EL (cell line): Measurements from ENCODE around the gene MRTFA.
A peak's percentile ranks its signal among the peaks of the same experiment; 100 is the strongest.
"Not testable (repeated sequence)": the region's sequence is repeated elsewhere in the genome, so short reads cannot be mapped to it uniquely, and the experiment has no call there.

Experiments used
- DNase-seq: peaks from one replicate; pipeline ENCODE4 v3.0.0-alpha.2; 2016

The MRTFA gene

GRCh38 chr22:40594346-40594745 is 42.2 kb downstream of the MRTFA start:
- no peak for DNase-seq

GRCh38 chr22:40593460-40594273 is 42.9 kb downstream of the MRTFA start:
- no peak for DNase-seq

DNA sequence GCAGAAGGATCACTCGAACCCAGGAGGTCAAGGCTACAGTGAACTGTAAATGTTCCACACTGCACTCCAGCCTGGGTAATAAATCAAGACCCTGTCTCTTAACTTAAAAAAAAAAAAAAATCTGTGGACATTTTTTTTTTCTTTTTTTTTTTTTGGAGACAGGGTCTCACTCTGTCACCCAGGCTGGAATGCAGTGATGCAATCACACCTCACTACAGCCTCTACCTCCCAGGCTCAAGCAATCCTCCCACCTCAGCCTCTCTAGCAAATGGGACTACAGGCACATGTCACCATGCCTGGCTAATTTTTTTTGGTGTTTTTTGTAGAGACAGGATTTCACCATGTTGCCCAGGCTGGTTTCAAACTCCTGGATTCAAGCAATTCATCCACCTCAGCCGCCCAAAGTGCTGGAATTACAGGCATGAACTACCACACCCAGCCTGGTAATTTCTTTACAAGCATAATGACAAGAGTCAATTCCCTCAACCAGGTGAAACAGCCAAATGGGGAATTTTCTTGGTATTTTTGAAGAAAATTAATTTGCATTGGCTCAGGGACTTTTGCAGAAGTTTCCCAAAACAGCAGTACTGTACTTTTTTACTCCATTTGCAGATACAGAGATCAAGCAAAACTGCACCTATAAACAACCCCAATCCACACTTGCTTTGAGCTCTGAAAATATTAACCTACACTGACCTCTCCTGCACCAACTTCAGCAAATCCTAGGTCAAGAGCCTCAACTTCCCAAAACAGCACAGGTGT is 44.0 kb downstream of the MRTFA start:
- DNase-seq: no peak

- DNase-seq: peak; percentile 87
Measured at GRCh38 chr22:40588726-40589125, 47.8 kb downstream of the MRTFA start.

- no peak for DNase-seq
Measured at GRCh38 chr22:40586781-40587180, 49.7 kb downstream of the MRTFA start.

GRCh38 chr22:40585310-40585751 is 51.2 kb downstream of the MRTFA start:
- no peak for DNase-seq

- DNase-seq: not testable (repeated sequence)
Measured at GRCh38 chr22:40584766-40585165, 51.8 kb downstream of the MRTFA start.

DNA sequence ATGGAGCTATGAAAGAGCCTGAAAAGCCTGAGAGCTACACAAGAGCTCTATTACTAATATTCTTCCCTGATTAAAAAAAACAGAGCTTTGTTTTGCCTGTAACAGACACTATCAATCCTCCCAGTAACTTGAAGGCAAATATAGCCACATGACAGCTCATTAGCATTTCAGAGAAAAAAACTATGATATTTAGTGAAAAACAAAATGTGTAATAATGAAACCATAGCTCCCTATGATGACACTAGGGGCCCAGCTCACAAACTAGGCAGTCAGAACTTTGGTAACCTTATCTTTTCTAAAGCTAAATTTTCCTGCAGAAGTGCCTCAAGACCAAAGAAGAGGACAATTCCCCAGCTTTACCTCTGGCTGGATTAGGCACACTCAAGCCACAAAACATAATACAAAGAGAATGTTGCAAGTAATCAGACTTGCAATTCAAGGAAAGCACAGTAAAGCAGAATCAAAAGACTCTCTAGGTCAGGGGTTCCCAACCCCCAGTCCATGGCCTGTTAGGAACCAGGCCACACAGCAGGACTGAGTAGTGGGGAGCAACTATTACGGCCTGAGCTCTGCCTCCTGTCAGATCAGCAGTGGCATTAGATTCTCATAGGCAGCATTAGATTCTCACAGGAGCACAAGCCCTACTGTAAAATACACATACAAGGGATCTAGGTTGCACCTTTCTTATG is 53.3 kb downstream of the MRTFA start:
- DNase-seq: no peak

- DNase-seq: no peak
Measured at GRCh38 chr22:40582063-40582462, 54.5 kb downstream of the MRTFA start.

DNA sequence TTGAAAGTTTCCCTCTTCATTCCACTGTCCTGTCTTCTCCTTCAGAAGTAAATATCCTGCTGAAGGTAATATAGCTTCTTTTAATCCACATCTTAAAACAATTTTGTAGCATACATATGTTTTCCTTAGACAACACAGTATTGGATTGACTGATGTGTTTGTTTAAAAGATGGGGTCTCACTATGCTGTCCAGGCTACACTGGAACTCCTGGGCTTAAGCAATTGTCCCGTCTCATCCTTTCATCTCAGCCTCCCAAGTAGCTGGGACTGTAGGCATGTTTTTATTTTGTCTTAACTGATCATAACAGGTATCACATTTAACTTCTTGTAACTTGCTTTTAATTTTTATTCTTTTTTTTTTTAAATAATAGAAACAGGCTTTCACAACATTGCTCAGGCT is 55.9 kb downstream of the MRTFA start:
- no peak for DNase-seq

DNA sequence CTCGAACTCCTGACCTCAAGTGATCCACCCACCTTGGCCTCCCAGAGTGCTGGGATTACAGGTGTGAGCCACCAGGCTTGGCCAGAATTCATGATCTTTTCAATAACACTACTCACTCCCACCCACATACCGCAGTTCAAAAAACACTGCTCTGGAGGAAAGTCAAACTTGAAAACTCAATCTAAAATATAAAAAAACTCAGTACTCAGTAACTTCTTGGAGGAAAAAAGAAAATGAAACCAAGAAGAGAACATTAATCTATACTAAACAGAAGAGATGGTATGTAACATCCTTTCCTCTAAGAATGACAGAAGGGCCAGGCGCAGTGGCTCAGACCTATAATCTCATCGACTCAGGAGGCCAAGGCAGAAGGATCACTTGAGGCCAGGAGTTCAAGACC is 58.3 kb downstream of the MRTFA start:
- no peak for DNase-seq

GRCh38 chr22:40572976-40573375 is 63.5 kb downstream of the MRTFA start:
- no peak for DNase-seq

DNA sequence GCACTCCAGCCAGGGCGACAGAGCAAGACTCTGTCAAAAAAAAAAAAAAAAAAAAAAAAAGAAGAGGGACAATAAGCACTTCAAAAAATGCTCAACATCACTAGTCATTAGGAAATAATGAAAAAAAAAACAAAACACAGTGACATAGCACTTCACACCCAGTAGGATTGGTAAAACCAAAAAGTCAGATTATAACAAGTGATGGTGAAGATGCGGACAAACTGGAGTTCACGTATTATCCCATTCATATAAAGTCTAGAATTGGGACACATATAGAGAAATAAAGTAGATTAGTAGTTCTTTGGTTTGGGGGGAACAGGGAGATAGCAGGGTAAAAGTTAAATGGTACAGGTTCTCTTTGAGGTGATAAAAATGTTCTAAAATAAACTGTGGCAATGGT is 64.6 kb downstream of the MRTFA start:
- DNase-seq: no peak

- no peak for DNase-seq
Measured at GRCh38 chr22:40567626-40568328, 68.7 kb downstream of the MRTFA start.

DNA sequence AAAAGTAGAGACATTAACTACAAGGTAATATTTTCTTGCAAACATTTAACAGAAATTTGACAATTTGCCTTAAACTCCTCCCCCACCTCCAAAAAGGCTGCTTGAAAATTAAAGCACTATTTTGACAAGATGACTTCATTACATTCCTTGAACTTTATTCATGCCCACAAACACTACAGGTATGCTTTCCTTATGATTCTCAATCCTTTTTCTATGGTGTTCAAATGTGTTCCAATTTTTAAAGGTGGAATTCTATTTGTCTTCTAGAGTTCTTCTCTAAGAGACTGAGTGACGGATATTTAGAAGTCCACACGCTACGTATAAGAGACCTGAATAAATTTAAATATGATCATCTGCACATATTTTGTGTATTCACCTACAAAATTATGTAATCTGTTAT is 69.4 kb downstream of the MRTFA start:
- peak; percentile 45 for DNase-seq

DNA sequence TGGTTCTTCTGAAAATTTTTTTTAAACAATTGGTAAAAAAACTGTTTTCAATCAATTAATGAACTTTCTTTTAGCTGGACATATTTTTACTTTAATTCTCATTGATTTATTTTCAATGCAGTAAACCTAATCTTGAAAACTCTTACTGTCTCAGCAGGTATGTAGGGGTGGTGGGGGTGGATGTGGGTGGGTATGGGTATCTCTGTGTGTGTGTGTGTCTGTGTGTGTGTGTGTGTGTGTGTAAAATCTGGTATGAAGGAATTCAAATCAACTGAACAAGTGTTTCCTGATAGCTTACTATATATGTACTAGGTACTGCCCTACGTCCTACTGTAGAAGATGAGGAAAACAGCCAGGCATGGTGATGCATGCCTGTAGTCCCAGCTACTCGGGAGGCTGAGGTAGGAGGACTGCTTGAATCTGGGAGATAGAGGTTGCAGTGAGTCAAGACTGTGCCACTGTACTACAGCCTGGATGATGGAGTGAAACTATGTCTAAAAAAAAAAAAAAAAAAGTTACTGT is 75.5 kb downstream of the MRTFA start:
- DNase-seq: no peak

GRCh38 chr22:40560551-40560950 is 76.0 kb downstream of the MRTFA start:
- DNase-seq: peak; percentile 39

- DNase-seq: no peak
Measured at GRCh38 chr22:40557972-40558371, 78.5 kb downstream of the MRTFA start.

DNA sequence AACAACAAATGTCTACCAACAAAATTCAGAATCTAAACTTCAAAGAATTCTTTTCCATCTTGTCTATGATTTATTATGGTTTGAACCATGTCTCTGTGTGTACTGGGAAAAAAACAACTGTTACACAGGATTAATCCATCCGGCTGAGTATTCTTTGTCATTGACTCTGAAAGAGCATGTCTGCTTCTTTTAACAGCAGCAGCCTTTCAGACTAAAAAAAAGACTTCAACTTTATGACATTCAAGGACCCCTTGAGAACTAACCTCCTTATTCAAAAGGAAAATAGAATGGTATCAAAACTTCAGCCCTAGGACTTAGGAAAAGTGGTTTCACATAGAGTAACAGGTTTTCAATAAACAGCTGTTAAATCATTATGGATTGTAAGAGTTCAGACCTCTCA is 79.9 kb downstream of the MRTFA start:
- DNase-seq: no peak

DNA sequence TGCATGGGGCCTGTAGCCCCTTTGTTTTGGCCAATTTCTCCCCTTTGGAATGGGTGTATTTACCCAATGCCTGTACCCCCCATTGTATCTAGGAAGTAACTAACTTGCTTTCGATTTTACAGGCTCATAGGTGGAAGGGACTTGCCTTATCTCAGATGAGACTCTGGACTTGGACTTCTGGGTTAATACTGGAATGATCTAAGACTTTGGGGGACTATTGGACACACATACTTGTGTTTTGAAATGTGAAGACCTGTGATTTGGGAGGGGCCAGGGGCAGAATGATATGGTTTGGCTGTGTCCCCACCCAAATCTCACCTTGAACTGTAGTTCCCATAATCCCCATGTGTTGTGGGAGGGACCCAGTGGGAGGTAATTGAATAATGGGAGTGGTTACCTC is 82.5 kb downstream of the MRTFA start:
- not testable (repeated sequence) for DNase-seq

DNA sequence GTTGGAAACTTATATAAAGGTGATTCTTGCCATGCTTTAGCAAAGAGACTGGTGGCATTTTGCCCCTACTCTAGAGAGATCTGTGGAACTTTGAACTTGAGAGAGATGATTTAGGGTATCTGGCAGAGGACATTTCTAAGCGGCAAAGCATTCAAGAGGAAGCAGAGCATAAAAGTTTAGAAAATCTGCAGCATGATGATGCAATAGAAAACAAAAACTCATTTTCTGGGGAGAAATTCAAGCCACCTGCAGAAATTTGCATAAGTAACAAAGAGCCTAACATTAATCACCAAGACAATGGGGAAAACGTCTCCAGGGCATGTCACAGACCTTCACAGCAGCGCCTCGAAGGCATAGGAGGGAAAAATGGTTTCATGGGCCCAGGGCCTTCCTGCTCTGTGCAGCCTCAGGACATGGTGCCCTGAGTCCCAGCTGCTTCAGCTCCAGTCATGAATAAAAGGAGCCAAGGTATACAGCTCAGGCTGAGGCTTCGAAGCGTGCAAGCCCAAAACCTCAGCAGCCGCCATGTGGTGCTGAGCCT is 83.4 kb downstream of the MRTFA start:
- DNase-seq: no peak

DNA sequence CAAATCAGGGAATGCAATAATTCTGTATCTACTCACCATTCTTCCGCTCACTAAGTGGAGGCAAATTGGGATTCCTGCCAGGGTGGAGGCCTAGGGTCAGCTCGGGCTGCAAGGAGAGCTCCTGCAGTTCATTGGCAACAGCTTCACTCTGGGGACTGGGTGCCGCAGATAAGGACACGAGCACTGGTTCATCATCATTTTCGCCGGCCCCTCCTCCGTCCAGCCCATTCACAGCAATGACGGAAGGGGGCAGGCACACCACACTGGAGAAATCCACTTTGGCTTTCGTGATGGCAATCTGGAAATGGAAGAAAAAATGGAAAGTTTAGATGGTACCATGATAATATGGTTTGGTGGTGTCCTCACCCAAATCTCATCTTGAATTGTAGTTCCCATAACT is 84.4 kb downstream of the MRTFA start:
- no peak for DNase-seq
